NOMO-1 (cell line): ENCODE results near the gene SOSTDC1.
"Not testable (repeated sequence)": the region's sequence is repeated elsewhere in the genome, so short reads cannot be mapped to it uniquely, and the experiment has no call there.

ENCODE experiments used
- DNase-seq, 2 experiments: peaks; one replicate each; lab custom pipeline; 2025; ENCODE audit not compliant: unreplicated experiment in 2 of 2; lab: John Stamatoyannopoulos, UW

SOSTDC1 gene, protein sequence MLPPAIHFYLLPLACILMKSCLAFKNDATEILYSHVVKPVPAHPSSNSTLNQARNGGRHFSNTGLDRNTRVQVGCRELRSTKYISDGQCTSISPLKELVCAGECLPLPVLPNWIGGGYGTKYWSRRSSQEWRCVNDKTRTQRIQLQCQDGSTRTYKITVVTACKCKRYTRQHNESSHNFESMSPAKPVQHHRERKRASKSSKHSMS

DNA sequence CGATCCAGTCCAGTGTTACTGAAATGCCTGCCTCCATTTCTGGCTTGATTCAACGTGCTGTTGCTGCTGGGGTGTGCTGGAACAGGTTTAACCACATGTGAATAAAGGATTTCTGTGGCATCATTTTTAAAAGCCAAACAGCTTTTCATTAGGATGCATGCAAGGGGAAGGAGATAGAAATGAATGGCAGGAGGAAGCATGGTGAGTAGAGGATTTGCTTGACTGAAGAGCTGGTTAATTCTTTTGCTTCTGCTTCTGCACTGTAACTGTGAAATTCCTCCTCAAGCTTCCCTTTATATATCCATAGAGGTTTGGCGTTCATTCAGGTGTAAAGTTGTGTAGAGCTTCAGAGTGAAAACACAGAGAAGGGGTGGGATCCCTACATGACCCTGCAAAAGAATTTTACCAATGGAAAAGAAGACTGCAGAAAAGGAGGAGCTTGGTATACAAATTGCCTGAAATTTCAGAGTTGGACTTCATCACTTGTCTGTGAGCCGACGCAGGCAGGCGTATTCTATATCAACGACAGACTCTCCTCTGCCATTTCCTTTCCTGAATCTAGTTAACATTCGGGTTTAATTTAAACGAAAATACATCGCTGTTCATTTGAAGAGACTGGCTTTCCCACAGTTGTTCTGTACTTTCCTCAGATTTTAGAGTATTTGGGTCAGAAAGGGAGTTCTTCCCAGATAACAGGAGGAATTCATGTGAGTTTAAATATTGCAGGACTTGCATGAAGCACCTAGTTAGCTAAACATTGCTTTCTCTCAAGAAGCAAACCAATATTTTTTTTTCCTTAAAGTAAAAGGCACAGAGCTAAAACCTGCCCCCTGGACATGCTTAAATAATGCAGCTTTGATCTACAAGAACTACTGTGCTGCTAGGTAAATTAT, at the start of gene SOSTDC1:
SOSTDC1 (minus strand) TSS at position 270 of the 893 bp plus-strand sequence; CDS start at position 200, 70 bp downstream.
- DNase-seq = no peak

DNA sequence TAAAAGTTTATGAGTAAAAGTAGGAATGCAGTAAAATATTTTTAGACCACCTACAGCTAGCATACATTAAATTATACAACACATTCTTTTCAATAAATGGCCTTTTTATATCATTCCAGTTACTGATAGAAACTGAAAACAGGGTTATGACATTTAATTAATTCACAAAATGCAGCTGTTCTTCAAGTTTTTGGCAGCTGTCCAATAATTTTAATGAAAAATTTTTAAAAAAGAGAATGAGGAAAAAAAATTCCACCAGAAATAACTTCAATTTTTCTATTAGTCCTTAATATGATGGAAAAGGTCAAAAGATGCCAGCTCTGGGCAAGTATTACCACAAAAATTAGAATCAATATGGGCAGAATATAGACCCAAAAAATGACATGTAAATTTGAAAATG, 49.2 kb upstream of the SOSTDC1 start:
- no peak for DNase-seq

DNA sequence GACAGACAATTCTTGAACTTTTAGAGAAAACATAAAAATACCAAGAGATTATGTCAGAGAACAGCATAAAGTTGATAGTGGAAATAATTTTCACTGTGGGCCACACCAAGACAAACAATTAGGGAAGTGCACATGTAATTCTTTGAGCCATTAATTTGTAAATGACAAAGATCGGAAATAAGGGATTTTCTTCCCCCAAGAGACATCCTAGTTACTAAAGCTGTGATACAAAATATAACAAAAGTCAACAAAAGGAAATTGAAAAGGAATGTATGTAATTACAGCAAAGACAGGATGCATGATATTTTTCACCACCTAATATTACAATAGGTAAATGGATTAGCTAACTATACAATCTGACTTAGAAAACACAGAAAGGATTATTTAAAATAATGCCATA, 48.7 kb upstream of the SOSTDC1 start:
- DNase-seq = no peak

DNA sequence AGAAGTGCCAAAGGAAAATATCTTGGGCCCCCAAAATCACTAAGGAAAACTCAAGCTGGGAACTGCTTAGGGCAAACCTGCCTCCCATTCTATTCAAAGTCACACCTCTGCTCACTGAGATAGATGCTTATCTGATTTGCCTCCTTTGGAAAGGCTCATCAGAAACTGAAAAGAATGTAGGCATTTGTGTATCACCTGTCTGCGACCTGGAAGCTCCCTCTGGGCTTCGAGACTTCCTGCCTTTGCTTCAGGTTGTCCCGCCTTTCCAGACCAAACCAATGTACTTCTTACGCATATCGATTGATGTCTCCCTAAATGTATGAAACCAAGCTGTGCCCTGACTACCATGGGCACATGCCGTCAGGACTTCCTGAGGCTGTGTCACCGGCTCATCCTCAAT, 46.6 kb upstream of the SOSTDC1 start:
- no peak for DNase-seq

DNA sequence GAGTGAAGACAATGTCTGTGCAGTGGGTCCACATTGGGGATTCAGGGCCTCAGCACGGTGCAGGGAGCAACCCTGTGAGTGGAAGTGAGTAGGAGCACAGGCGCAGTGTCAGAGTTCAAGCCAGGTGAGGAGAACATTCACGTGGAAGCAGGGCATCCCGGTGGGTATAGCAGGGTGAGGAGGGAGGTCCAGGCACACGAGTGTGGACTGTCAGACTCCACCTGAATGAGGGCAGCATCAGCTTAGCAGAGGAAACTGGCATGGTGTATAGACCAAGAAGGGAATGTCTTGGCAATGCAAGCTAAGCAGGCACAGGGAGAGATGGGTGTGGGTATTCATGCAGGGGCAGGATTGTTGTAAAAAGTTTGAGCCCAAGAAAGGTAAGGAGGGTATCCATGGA, 45.8 kb upstream of the SOSTDC1 start:
- DNase-seq = no peak

DNA sequence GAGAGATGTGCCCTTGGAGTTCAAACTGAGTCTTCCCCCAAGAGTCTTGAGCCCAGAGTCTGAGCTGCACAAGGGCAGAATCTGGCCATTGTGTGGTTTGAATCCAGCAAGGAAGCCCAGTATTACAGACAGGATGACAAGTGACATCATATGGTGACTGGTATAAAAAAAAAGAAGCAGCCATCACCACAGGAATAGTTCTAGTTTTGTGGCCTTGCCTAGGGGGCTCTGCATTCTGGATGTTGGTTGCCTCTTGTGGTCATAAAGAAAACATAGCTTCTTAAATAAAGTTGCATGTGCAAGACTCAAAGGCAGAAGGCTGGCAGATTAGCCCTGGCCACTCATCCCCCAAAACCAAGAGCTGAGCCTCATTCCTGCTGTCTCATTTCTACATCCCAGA, 44.3 kb upstream of the SOSTDC1 start:
- no peak for DNase-seq

DNA sequence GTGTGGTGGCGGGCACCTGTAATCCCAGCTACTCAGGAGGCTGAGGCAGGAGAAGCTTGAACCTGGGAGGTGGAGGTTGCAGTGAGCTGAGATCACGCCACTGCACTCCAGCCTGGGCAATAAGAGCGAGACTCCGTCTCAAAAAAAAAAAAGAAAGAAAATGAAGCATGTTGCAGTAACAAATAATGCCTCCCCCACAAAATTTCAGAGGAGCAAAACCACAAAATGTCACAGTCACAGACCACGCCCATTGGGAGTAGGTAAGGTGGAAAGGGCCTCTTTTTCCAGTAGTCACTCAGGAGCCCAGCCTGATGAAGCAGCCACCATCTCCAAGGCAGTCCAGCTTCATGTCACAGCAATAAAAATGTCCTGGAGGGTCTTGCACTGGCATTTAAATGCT, 40.9 kb upstream of the SOSTDC1 start:
- DNase-seq = not testable (repeated sequence)

DNA sequence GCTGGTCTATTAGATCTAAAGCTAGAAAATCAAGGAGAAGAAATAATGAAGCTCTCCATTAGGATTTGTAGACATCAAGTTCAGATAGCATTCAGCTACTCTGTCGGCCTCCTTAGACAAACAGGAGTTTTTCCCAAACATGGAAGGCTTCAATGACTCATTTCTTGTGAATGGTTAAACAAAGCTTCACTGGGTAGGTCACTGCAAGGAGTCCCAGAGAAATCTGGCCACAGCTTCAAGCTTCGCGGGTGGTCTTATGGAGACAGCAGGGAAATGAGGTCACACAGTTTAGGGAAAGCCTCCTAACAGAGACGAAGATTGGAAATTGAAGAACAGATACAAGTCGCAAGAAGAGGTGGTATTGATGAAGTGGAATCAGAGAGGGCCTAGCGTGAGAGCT, 38.5 kb upstream of the SOSTDC1 start:
- DNase-seq = no peak

DNA sequence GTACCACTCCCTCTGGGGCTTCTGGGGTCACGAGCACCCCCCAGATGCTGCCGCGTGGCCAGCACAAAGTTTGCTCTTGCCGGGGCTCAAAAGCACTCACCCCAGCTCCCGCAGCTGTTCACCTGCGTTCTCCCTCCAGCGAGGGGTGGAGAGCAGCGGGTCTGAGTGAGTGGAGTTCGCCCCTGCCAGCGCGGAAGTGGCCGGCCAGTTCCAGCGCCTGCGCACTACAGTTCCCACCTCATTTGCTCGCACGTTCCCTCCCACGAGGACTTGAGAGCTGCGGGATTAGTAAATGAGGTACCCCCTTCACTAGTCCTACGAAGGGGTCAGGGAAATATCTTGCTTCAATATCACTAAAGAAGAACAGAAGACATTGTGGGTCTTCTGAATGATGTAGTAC, 36.8 kb upstream of the SOSTDC1 start:
- no peak for DNase-seq

DNA sequence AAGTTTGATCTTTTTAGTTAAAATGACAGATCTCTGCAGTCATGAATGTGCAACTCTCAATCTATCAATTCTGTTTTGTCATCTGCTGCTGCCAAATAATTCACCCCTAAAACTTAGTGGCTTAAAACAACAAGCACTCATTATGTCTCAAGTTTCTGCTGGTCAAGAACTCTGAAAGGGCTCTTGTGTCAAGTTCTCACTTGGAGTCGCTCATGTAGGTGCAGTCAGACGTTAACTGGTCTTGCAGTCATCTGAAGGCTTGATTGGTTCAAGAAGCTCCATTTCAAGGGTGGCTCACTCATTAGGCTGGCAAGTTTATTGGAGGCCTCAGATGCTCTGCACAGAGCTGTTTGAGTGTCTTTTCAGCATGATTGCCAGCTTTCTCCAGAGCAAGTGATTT, 32.6 kb upstream of the SOSTDC1 start:
- no peak for DNase-seq

DNA sequence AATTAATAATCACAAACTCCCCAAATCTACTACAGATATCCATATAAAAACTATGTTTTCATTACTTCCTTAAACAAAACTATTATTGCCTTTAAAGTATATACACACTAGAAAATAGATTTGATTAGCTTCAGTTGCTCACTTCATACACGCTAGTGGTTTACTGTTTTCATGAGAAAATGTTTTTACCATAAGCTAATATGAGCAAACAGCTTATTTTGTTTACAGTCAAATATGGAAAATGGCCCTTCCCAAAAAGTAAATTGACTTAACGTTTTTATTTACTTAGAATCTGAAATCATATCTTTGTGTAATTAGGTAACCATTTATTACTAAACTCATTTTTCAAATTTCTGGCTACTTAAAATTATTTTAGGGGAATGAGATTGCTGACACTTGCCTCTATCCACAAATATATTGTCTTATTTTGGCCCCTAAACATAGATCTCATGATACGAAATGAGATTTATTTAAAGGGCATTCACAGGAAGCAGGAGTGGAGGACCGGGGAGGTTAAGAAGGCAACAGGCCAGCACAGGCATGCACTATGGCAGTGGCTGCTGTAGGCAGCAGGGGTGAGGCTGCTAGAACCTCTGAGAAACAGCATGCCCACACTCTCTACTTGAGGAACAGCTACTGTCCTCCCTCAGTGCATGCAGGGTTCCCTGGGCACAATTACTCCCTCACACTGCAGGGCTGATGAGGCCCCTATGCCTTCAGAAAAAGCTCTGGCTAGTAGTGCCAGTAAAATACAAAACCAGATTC, 29.6 kb upstream of the SOSTDC1 start:
- no peak for DNase-seq

DNA sequence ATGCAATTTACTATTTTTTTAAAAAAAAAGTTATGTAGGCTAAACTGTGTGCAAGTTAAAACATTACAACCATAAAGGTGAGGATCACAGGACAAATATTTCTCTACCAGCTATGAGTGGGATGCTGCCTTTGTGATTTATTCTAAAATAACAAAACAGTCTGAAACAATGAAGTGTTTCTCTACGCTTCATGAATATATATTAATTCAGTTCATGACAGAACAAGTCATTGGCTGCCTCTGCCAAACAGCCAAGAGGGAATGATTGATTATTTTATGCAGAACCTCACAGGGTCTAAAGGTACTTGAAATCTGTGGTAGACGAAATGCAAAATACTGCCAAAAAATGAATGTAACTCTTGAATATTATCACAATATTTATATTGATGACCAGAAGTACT, 29.0 kb upstream of the SOSTDC1 start:
- DNase-seq = no peak

DNA sequence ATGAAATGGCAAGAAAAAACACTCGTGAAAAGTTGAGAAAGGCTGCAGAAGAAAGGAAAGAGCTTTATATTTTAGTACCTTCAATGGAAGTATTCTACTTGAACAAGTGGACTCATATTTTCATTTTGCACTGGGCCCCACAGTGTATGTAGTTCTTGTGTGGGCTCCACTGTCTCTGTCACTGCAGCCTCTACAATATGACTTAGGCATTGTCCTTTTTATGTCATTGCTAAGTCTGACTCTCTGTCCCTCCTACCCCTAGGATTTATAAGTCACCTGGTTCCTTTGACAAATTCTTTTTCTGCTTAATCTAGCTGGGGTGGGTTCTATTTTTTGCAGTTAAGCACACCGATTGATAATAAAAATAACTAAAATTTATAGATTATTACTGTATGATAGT, 27.7 kb upstream of the SOSTDC1 start:
- DNase-seq = no peak

DNA sequence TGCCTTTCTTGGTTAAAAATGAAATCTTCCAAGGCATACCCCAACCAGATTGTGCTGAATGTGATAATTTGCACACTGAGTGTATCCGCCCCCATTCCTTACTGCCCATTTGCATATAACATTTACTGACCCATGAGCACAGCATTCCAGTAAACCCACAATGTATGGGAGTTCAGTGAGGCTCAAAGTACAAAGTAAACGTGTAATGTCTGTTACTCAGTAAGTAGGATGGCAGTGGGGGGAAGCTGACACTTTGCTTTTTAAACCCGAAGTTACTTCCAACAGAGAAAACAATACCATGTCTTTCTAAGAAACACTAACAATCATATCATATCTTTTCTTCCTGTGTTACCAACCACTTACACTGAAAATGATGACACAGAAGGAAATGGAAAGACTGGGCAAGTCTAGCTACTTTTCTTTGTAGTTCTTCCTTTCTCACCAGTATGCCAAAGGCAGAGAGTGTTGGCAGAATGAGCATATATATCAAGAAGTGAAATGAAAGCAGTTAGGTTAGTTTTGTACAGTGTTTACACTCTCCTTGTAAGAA, 27.1 kb upstream of the SOSTDC1 start:
- no peak for DNase-seq

DNA sequence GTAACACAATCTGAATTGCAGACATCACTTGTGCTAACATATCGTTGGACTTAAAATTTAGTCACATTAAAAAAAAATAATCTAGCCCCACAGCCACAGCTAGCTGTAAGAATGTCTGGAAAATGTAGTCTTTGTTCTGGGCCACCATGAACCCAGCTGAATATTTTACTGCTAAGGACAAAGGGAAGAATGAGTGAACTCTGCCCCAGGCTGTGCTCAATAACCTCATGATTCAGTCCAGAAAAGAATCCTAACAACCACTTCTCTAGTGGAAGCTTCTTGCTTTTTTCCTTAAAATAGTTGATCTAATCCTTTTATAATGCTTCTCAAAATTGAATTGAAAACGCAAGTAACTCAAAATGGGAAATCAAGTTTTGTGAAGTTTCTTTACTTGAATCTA, 25.6 kb upstream of the SOSTDC1 start:
- no peak for DNase-seq

DNA sequence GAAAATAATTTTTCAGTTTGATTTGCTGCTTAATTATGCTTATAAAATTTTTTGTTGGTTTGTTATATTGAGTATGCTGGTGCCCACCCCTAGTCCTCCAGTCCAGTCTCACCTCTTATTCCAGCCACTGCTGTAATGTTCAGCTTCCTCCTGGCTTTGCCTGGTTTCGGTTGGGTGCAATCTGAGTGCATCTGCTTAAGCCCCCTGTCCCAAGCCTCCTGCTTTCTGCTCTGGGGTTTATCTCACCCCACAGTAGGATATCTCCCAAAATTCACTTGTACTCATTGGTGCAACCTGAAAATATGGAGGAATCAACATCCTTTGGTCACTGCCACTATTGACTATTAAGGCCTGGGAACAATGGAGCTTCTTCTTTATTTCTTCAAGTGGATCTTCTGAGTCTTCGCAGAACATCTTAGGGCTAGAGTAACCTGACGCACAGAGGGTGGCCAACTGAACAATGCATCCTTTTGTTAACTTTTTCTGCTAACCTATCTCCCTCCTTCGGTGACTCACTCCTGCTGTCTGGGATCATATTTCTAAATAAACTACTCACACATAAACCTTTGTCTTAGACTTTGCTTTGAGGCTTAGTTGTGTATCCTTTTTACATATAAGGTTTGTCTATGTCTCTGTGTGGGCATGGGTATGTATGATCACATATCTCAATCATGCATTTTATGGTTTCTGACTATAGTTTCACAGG, 19.1 kb upstream of the SOSTDC1 start:
- no peak for DNase-seq

DNA sequence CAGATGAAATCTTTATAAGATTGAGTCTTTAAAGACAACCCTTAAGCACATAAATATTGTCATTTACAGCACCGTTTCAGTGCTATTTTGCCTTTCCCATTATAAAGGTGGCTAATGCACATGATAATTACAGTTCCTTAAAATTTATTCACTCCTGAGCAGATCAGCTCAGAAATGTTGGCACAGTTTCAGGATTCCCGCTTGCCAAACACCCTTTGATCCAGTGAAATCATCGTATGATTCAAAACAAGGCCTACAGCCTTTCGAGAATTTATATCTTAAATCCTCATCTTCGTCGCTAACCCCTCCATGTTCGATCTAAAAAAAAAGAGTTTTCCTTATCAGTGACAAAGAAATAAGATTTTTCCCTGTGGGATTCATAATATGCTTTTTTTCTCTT, 14.1 kb upstream of the SOSTDC1 start:
- no peak for DNase-seq

DNA sequence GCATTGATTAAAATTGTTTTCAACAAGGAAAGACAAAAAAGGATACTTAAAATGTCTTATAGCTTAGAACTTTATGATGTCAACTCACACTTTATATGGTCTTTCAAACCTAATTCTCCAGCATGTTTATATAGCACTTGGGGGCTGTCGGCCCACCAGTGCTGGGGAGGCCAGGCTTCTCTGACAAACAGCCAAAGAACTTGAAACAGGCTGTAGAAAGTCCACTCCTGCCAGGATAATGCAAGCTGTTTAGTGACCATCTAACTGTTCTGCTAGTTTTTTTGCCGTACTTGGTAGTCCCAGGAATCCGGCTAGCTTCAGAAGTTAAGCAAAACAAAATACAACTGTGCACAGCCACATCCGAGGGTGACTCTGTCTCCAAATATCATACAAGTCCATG, 13.6 kb upstream of the SOSTDC1 start:
- no peak for DNase-seq

DNA sequence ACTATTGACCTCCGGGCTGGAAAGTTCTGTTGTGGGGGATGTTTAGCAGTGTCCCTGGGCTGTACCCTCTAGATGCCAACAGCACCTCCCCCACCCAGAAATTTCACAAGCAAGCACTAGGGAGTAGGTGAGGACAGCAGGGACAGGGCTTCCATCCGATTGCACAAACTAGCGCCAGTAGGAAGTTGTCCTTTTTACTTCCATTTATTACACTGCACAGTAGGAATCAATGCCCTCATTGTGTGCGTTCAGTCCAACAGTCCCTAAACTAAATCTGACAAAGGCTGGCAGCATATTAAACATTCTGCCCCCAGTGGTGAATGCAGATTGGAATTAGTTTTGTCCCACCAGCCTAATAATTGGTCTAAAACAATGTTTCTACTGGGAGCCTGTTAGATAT, 6.4 kb upstream of the SOSTDC1 start:
- no peak for DNase-seq

DNA sequence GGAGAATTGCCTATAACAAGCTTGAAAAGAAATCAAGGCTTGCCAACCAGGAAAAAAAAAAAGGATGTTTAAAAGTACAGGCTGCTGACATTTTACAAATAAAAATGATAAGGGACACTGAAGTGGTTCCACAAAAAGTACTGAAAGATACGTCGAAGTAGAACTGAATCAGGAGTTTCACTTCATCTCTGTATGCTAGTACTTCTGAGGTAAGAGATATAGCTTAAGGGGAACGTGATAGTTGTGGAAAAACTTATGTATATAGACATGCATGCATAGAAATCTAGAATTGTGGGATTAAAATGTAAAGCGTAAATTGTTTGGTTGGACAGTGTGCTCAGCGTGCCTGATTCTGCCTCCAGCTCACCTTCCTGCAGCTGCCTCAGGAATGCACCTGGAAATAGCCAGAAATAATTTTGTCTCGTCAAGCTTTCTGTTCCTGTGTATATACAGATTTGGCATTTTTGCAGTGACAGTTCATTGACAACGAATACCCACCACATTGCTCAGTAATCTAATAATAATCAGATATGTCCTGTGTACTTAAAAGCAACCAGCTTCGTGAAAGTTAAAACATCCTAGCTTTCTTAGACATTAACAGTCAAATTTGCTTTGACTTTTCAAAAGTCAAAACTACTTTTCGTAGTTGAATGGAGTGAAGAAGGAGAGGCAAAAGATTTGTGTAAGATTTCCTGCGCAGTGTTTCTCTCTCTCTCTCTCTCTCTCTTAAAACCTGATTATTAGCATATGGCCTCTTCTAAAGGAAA, 1.4 kb downstream of the SOSTDC1 start:
- no peak for DNase-seq
